Activated B cell treated with CpG ODN at 0.5 μM for 24 hours (primary cell): ENCODE measurements around the gene SLC49A4. TPM values are rescaled to one million over a fixed set of nuclear protein-coding genes. Genes with fewer than 3 reads are reported as not detected.
"Not testable (repeated sequence)": the region's sequence is repeated elsewhere in the genome, so short reads cannot be mapped to it uniquely, and the experiment has no call there.

Experiments used
- ATAC-seq: fragments of 200-7000 bp; cut with Tn5 transposase; one replicate; pipeline ENCODE4 v1.10.0; 2021; ENCODE audit warnings: low read depth, mild to moderate bottlenecking, moderate library complexity
- CTCF ChIA-PET: fragments of 350-600 bp; sonication (Branson Sonifier 250); formaldehyde crosslinking; loops from one replicate; lab custom pipeline; 2021; ENCODE audit warnings: antibody characterized with exemption; lab: Charles Lee
- POLR2A ChIA-PET: fragments of 350-600 bp; sonication (Branson Sonifier 250); formaldehyde crosslinking; loops from one replicate; lab custom pipeline; 2021; ENCODE audit warnings: antibody characterized with exemption; lab: Charles Lee
- DNase-seq: peaks from one replicate; pipeline ENCODE4 v3.0.0; 2022
- H3K27ac Mint-ChIP-seq: one replicate; pipeline ENCODE4 v1.8.0; 2020; ENCODE audit warnings: mixed read lengths
- H3K27me3 Mint-ChIP-seq: one replicate; pipeline ENCODE4 v1.8.0; 2021; ENCODE audit warnings: mixed read lengths
- H3K36me3 Mint-ChIP-seq: one replicate; pipeline ENCODE4 v1.8.0; 2021; ENCODE audit warnings: low read depth, mixed read lengths
- H3K4me1 Mint-ChIP-seq: one replicate; pipeline ENCODE4 v1.8.0; 2021; ENCODE audit warnings: mixed read lengths
- H3K4me3 Mint-ChIP-seq: one replicate; pipeline ENCODE4 v1.8.0; 2020; ENCODE audit warnings: mild to moderate bottlenecking, mixed read lengths
- H3K9me3 Mint-ChIP-seq: one replicate; pipeline ENCODE4 v1.8.0; 2020; ENCODE audit warnings: mixed read lengths
- CTCF ChIP-seq: fragments of 200-600 bp; IDR thresholded peaks from one replicate; pipeline ENCODE4 v1.8.0; 2022; ENCODE audit warnings: antibody characterized with exemption, mild to moderate bottlenecking
- intact Hi-C: fragments of 100-400 bp; cut with micrococcal nuclease; formaldehyde crosslinking; loops from one replicate; pipeline ENCODE4 v1.15.1; 2024
- total RNA-seq: library from RNA; stranded (reverse); gene quantifications from 2 replicates; pipeline ENCODE4 v1.2.3, GENCODE V29; 2022

Gene SLC49A4
- 3.0 and 3.2 TPM in 2 replicates for total RNA-seq

DNA sequence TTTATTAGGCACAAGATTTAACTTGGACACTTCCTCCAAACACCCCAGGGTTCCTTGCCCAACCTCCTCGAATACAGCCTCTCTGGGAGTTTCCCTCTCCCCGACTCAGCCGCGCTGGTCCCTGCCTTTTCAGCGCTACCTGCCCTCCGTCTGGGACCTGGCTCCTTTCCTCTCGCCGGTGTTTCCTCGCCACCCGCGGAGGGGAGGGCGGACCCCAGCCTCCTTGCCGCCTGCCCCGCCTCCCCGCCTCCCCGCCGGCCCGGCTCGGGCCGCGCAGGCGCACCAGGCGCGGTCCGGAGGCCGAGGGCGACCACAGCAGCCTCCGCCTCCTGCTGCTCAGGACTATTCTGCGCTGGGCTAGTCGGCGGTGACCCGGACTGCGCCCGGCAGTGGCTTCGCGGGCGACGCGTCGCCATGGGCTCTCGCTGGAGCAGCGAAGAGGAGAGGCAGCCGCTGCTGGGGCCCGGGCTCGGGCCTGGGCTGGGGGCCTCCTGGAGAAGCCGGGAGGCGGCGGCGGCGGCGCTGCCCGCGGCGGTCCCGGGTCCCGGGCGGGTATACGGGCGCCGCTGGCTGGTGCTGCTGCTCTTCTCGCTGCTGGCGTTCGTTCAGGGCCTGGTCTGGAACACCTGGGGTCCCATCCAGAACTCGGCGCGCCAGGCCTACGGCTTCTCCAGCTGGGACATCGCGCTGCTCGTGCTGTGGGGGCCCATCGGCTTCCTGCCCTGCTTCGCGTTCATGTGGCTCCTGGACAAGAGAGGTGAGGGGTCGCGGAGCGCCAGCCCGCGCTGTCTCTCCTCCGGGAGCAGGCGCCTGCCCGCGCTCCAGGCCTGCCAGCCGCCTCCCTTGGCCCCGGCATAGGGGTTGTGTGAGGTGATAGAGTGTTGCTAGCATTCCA is at the start of gene SLC49A4:
Gene SLC49A4, plus strand, starts transcription at position 291 of the 895 bp plus-strand sequence. Its CDS starts 124 bp downstream, at position 415.
- POLR2A ChIA-PET: interaction anchor here (1.4 kb wide), 1 partner anchor 411 kb away, joined by 6 read pairs; the partner anchor contains the start of gene FAM162A
- Mint-ChIP-seq H3K27me3 (no peaks in the 10 kb centered on the region), H3K27ac (peak within 1 kb of the TSS; percentile 86)

GRCh38 chr3:122745369-122746021 is 49.4 kb upstream of the SLC49A4 start:
- CTCF ChIA-PET: interaction anchor here (0.6 kb wide), 1 partner anchor 10 kb away, joined by 4 read pairs; no protein-coding TSS in a partner anchor

More for the DNA sequence above, at the start of gene SLC49A4:
- DNase-seq: peak; percentile 86
- intact Hi-C loops: loop anchor here (1.0 to 5.0 kb wide), 6 partner anchors 219 to 792 kb away; partner anchors contain the start of genes DTX3L, FAM162A, HACD2 and PARP9
- peak; percentile 70 for ATAC-seq
- Mint-ChIP-seq H3K4me3 (no peak within 1 kb of the TSS), H3K4me1 (peaks cover 21% of the 10 kb centered on the region), H3K9me3 (no peaks in the 10 kb centered on the region), H3K36me3 (peaks cover 2% of the 10 kb centered on the region)
- no peak for TF ChIP-seq CTCF
- CTCF ChIA-PET: interaction anchor here (0.8 kb wide), 1 partner anchor 40 kb away, joined by 3 read pairs; no protein-coding TSS in a partner anchor

DNA sequence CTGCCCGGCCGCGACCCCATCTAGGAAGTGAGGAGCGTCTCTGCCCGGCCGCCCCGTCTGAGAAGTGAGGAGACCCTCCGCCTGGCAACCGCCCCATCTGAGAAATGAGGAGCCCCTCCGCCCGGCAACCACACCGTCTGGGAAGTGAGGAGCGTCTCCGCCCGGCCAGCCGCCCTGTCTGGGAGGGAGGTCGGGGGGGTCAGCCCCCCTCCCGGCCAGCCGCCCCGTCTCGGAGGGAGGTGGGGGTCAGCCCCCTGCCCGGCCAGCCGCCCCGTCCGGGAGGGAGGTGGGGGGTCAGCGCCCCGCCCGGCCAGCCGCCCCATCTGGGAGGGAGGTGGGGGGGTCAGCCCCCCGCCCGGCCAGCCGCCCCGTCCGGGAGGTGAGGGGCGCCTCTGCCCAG is 47.6 kb upstream of the SLC49A4 start:
- POLR2A ChIA-PET, intact Hi-C loops, H3K9me3 Mint-ChIP-seq, H3K27me3 Mint-ChIP-seq, CTCF ChIA-PET, ATAC-seq, DNase-seq, H3K4me1 Mint-ChIP-seq, H3K4me3 Mint-ChIP-seq: not testable (repeated sequence)
- Mint-ChIP-seq H3K27ac (peak overlapping the region; percentile 24), H3K36me3 (peaks cover 54% of the 10 kb centered on the region)

More at GRCh38 chr3:122745369-122746021, 49.4 kb upstream of the SLC49A4 start:
- TF ChIP-seq CTCF: no peak
- Mint-ChIP-seq H3K27me3 (no peaks in the 10 kb centered on the region), H3K4me3 (no peak overlapping the region), H3K4me1 (no peaks in the 10 kb centered on the region), H3K27ac (no peak overlapping the region), H3K36me3 (peaks cover 53% of the 10 kb centered on the region), H3K9me3 (peaks cover 2% of the 10 kb centered on the region)
- intact Hi-C loops: no loop called here
- POLR2A ChIA-PET: interaction anchor here (0.6 to 0.7 kb wide), 2 partner anchors 15 to 29 kb away, joined by 3 read pairs; no protein-coding TSS in a partner anchor
- no peak for ATAC-seq
- no peak for DNase-seq

DNA sequence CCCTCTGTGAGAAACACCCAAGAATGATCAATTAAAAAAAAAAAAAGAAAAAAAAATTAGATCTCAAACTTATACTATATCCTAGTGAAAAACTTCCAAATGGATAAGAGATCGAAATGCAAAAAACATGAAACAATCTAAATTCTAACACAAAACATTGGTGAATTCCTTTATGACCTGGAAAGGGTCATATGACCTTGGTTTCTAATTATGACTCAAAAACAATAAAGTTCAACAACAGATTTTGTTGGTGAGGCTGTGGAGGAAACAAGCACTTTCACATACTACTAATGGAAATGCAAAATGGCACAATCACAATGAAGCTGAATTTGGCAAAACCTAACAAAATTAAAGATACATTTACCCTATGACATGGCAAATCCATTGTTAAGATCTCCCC is 46.5 kb upstream of the SLC49A4 start:
- Mint-ChIP-seq H3K36me3 (peaks cover 55% of the 10 kb centered on the region), H3K27ac (no peak overlapping the region), H3K27me3 (no peaks in the 10 kb centered on the region), H3K4me1 (no peaks in the 10 kb centered on the region), H3K4me3 (no peak overlapping the region), H3K9me3 (no peaks in the 10 kb centered on the region)
- ChIA-PET CTCF (no interaction called here), POLR2A (no interaction called here)
- intact Hi-C loops: no loop called here
- DNase-seq (no peak), ATAC-seq (no peak)
- no peak for TF ChIP-seq CTCF

DNA sequence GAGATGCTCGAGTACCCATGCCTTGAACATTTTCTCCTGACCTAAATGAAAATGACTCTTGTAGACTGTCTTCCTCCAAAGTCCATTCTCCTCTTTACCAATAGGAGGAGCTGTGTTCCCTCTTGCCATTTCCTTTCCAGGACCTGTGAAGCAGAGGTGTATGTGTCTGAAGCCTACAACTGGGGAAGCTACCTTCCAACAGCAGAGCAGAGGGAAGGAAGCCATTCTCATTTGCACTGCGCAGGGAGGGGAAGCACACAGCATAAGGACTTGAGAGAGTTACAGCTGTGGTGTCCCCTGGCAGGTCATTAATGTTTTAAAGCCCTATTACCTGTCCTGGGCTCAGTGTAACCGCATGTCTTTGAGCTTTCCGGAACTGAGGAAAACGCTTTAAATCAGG is 39.9 kb upstream of the SLC49A4 start:
- POLR2A ChIA-PET: no interaction called here

More for the DNA sequence above, 39.9 kb upstream of the SLC49A4 start:
- peak; percentile 79 for ATAC-seq
- no peaks in the 10 kb centered on the region for H3K27me3 Mint-ChIP-seq
- no peak overlapping the region for H3K27ac Mint-ChIP-seq
- H3K9me3 Mint-ChIP-seq: peaks cover 2% of the 10 kb centered on the region
- intact Hi-C loops: loop anchor here (1.0 to 10.0 kb wide), 5 partner anchors 187 to 804 kb away; no protein-coding TSS in a partner anchor
- DNase-seq: no peak
- no peaks in the 10 kb centered on the region for H3K4me1 Mint-ChIP-seq
- CTCF ChIA-PET: interaction anchor here (0.6 to 1.7 kb wide), 11 partner anchors 9 to 276 kb away, joined by 3 to 16 read pairs (median 4); partner anchors contain the start of gene SEMA5B
- peaks cover 70% of the 10 kb centered on the region for H3K36me3 Mint-ChIP-seq
- H3K4me3 Mint-ChIP-seq: no peak overlapping the region
- peak; percentile 54 for TF ChIP-seq CTCF
